TTC549 (cell line): ENCODE results near the gene CCDC185.
"Not testable (repeated sequence)": the region's sequence is repeated elsewhere in the genome, so short reads cannot be mapped to it uniquely, and the experiment has no call there.

Experiments used
- FAIRE-seq: peaks from 2 replicates; lab custom pipeline; 2012; peaks lifted over from hg19 to GRCh38; lab: Jason Lieb, UNC

Gene CCDC185

GRCh38 chr1:223394706-223395105 is 1.5 kb downstream of the CCDC185 start:
- no peak for FAIRE-seq

- not testable (repeated sequence) for FAIRE-seq
These were observed 6.2 kb downstream of the CCDC185 start for GRCh38 chr1:223399393-223399792.

GRCh38 chr1:223401873-223402789 is 8.9 kb downstream of the CCDC185 start:
- no peak for FAIRE-seq

- FAIRE-seq: no peak
These were observed 9.6 kb downstream of the CCDC185 start for GRCh38 chr1:223402790-223403142.

GRCh38 chr1:223403184-223403815 is 10.1 kb downstream of the CCDC185 start:
- FAIRE-seq: no peak

GRCh38 chr1:223405507-223405906 is 12.3 kb downstream of the CCDC185 start:
- FAIRE-seq: no peak

- no peak for FAIRE-seq
These were observed 16.8 kb downstream of the CCDC185 start for GRCh38 chr1:223410036-223410435.

- no peak for FAIRE-seq
These were observed 18.1 kb downstream of the CCDC185 start for GRCh38 chr1:223411309-223411708.

- FAIRE-seq: no peak
These were observed 18.5 kb downstream of the CCDC185 start for GRCh38 chr1:223411710-223412109.

GRCh38 chr1:223413216-223413615 is 20.0 kb downstream of the CCDC185 start:
- no peak for FAIRE-seq

GRCh38 chr1:223417444-223417843 is 24.2 kb downstream of the CCDC185 start:
- FAIRE-seq: no peak

GRCh38 chr1:223417903-223418663 is 24.9 kb downstream of the CCDC185 start:
- no peak for FAIRE-seq

- FAIRE-seq: no peak
These were observed 25.9 kb downstream of the CCDC185 start for GRCh38 chr1:223419115-223419514.

- no peak for FAIRE-seq
These were observed 26.3 kb downstream of the CCDC185 start for GRCh38 chr1:223419561-223419960.

GRCh38 chr1:223421025-223421424 is 27.8 kb downstream of the CCDC185 start:
- FAIRE-seq: no peak

GRCh38 chr1:223421676-223422075 is 28.5 kb downstream of the CCDC185 start:
- no peak for FAIRE-seq

GRCh38 chr1:223422911-223423310 is 29.7 kb downstream of the CCDC185 start:
- no peak for FAIRE-seq

GRCh38 chr1:223423641-223424233 is 30.5 kb downstream of the CCDC185 start:
- no peak for FAIRE-seq

GRCh38 chr1:223425550-223425949 is 32.3 kb downstream of the CCDC185 start:
- FAIRE-seq: no peak

- FAIRE-seq: no peak
These were observed 33.7 kb downstream of the CCDC185 start for GRCh38 chr1:223426936-223427335.

GRCh38 chr1:223429313-223429731 is 36.1 kb downstream of the CCDC185 start:
- no peak for FAIRE-seq

GRCh38 chr1:223429821-223430220 is 36.6 kb downstream of the CCDC185 start:
- no peak for FAIRE-seq

GRCh38 chr1:223430236-223430635 is 37.0 kb downstream of the CCDC185 start:
- no peak for FAIRE-seq
